HEK293T (cell line): ENCODE measurements around the gene CHST11.

Experiments used
- ARNT ChIP-seq: fragments of 450-650 bp; IDR thresholded peaks from 2 replicates; pipeline ENCODE4 v1.6.1; 2017; ENCODE audit warnings: mild to moderate bottlenecking
- BHLHE40 ChIP-seq: fragments of 450-650 bp; IDR thresholded peaks from 2 replicates; pipeline ENCODE4 v1.6.1; 2016; ENCODE audit warnings: mild to moderate bottlenecking, moderate library complexity, borderline replicate concordance
- CTBP1 ChIP-seq: fragments of 450-650 bp; IDR thresholded peaks from 2 replicates; pipeline ENCODE4 v1.6.1; 2016; ENCODE audit warnings: borderline replicate concordance
- ELF4 ChIP-seq: fragments of 450-650 bp; IDR thresholded peaks from 2 replicates; pipeline ENCODE4 v1.6.1; 2017; ENCODE audit warnings: antibody characterized with exemption
- FOXA1 ChIP-seq: fragments of 450-650 bp; IDR thresholded peaks from 2 replicates; pipeline ENCODE4 v1.6.1; 2016; ENCODE audit warnings: mild to moderate bottlenecking
- FOXK2 ChIP-seq: fragments of 450-650 bp; IDR thresholded peaks from 2 replicates; pipeline ENCODE4 v1.6.1; 2016; ENCODE audit warnings: mild to moderate bottlenecking
- FOXM1 ChIP-seq: fragments of 450-650 bp; IDR thresholded peaks from 2 replicates; pipeline ENCODE4 v1.6.1; 2017; ENCODE audit warnings: mild to moderate bottlenecking, borderline replicate concordance
- HDGF ChIP-seq: fragments of 450-650 bp; IDR thresholded peaks from 2 replicates; pipeline ENCODE4 v1.6.1; 2017; ENCODE audit warnings: antibody characterized with exemption, borderline replicate concordance
- LEF1 ChIP-seq: fragments of 450-650 bp; IDR thresholded peaks from 2 replicates; pipeline ENCODE4 v1.6.1; 2017; ENCODE audit warnings: mild to moderate bottlenecking, borderline replicate concordance
- PKNOX1 ChIP-seq: fragments of 450-650 bp; IDR thresholded peaks from 2 replicates; pipeline ENCODE4 v1.6.1; 2016
- SP1 ChIP-seq: fragments of 450-650 bp; IDR thresholded peaks from 2 replicates; pipeline ENCODE4 v1.6.1; 2017
- SUZ12 ChIP-seq: fragments of 450-650 bp; IDR thresholded peaks from 2 replicates; pipeline ENCODE4 v1.6.1; 2016; ENCODE audit warnings: mild to moderate bottlenecking
- TARDBP ChIP-seq: fragments of 450-650 bp; IDR thresholded peaks from 2 replicates; pipeline ENCODE4 v1.6.1; 2016
- ZNF384 ChIP-seq: fragments of 450-650 bp; IDR thresholded peaks from 2 replicates; pipeline ENCODE4 v1.6.1; 2016

- no peak for TF ChIP-seq ELF4
- TF ChIP-seq FOXK2, result no peak
- no peak for TF ChIP-seq HDGF
- no peak for TF ChIP-seq PKNOX1
- no peak for TF ChIP-seq ZNF384
- no peak for TF ChIP-seq FOXM1
- no peak for TF ChIP-seq SUZ12
- no peak for TF ChIP-seq BHLHE40
- no peak for TF ChIP-seq LEF1
- TF ChIP-seq FOXA1, result no peak
- no peak for TF ChIP-seq SP1
- no peak for TF ChIP-seq TARDBP
- TF ChIP-seq CTBP1, result no peak
- TF ChIP-seq ARNT, result no peak
Observed at GRCh38 chr12:104501115-104501514, 44.4 kb downstream of the CHST11 start.
